ENCODE measurements around the gene MECP2.

MECP2 gene

DNA sequence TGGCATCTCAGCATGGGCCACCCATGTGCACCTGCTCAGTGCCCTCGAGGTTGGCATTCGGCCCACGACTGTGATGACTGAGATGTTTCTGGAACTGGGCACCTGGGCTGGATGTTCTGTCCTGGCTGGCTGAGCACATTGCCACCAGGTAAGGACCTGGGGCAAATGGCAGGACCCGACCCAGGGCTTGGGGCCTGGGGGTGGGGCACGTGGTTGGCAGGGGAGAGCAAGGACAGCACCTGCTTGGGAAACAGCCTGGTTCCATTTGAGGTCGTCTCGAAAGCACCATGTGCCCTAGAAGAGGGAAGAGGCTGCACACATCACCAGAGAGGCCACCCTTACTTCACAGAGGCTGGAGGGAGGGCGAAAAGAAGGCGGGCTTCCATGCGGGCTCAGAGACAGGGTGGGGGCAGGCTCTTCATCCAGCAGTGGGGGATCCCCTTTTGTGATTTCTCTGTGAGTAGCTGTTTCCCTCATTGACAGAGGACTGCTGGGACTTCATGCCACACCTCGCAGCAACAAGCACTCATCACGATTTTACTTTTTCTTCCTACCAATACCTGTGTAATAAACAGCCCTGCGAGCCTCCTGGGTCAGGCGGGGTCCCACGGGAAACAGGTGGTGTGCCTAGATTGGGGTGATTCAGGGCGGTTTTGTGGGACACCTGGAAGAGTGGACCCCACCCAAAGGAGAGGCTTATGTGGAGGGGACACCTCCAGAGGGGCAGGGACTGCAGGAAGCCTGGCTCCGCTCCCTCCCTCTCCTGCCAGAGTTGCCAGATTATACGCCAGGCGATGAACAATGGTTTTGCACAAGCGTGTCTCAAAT is 113.0 kb downstream of the MECP2 start:
- peak; percentile 59 to 71 for ATAC-seq

DNA sequence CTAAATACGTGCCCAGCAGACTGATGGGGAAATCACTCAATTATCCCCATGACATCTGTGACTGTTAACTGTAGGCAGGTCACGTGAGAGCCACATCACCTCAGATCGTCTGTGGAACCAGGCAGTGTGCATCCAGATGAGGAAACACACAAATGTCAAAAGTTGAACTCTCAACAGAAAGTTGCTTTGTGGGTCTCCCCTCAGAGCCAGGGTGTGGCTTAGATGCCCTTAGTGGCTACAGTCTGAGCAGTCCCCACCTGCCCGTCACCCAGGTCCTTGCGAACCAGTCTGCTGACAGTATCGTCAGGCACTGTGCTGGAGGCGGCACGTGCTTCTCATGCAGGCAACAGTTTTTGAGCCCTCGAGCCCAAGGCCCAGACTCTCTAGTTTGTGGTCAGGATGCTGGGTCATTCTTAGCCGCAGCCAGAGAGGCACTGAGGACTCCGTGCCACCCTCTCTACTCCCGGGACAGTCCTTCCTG is 114.2 kb downstream of the MECP2 start:
- peak in 1 of 2 donors; percentile 15 for ATAC-seq

DNA sequence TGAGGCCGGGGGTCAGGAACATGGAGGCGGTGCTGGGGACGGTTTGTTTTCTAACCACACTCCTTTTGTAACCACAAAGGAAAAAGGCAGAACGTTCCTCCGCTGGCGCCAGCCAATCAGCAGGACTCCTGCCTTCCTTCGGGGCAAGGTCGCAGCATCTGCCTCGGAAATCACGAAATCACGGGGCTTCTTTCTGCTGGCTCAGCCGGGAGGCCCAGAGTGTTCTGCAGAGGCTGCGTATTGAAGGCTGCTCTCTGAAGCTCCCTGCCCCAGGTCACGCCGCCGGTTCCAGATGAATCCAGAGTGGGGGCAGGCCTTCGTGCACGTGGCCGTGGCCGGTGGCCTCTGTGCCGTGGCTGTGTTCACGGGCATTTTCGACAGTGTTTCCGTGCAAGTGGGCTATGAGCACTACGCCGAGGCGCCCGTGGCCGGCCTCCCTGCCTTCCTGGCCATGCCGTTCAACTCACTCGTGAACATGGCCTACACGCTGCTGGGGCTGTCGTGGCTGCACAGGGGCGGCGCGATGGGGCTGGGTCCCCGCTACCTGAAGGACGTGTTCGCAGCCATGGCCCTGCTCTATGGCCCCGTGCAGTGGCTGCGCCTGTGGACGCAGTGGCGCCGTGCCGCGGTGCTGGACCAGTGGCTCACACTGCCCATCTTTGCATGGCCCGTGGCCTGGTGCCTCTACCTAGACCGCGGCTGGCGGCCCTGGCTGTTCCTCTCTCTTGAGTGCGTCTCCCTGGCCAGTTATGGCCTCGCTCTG is 115.6 kb downstream of the MECP2 start:
- ATAC-seq, result no peak

DNA sequence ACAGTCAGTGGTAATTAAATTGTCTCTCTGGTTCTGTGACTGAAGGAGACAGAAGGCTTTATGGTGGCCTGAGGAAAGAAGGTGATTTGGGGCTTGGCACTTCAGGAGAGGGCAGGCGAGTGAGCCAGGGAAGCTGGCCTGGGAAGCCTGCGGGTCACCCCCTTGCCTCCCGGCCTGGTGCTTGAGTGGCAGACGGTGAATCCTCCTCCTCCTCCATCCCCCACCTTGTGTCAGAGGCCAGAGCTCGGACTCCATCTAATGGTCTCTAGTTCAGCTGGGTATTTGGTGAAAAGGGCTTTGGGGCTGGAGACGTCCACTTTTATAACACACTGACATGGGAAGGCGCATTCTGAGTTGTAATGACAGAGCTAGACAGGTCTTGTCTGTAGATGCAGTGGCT is 116.3 kb downstream of the MECP2 start:
- no peak for ATAC-seq

DNA sequence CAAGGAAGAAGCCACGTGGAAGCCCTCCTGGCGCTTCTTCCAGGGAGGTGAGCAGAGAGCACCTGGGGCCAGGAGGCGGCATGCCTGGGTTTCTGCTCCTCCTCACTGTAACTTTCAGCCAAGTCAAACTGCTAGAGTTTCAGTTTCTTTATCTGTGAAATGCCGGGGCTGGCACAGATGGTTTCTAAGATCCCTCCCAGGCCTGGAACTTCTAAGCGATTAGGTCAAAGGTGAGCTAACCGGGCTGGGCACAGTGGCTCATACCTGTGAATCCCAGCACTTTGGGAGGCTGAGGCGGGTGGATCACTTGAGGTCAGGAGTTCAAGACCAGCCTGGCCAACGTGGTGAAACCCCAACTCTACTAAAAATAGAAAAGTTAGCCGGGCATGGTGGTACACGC is 117.1 kb downstream of the MECP2 start:
- peak; percentile 65 to 66 for ATAC-seq

DNA sequence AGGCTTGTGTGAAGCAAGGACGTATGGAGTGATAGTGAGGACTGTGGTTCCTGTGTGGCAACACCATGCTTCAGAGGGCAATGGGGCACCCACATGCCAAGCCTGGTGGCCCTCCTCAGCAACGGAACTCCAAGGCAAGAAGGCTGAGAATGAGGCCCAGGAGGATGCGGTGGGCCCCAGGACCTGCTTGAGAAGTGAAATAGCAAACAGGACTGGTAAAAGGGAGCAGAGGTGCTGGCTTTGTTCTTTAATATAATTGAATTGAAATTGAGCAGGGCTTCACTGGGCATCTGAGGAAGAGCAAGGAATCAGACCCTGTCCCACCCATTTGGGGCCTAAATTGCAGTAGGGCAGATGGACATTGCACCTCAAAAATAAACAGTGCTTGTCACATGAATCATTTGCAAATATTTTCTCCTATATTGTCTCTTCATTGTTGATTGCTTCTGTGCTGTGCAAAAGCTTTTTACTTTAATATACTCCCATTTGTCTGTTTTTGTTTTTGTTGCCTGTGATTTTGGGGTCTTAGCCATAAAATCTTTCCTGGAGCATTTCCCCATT is 122.7 kb downstream of the MECP2 start:
- ATAC-seq, result no peak

DNA sequence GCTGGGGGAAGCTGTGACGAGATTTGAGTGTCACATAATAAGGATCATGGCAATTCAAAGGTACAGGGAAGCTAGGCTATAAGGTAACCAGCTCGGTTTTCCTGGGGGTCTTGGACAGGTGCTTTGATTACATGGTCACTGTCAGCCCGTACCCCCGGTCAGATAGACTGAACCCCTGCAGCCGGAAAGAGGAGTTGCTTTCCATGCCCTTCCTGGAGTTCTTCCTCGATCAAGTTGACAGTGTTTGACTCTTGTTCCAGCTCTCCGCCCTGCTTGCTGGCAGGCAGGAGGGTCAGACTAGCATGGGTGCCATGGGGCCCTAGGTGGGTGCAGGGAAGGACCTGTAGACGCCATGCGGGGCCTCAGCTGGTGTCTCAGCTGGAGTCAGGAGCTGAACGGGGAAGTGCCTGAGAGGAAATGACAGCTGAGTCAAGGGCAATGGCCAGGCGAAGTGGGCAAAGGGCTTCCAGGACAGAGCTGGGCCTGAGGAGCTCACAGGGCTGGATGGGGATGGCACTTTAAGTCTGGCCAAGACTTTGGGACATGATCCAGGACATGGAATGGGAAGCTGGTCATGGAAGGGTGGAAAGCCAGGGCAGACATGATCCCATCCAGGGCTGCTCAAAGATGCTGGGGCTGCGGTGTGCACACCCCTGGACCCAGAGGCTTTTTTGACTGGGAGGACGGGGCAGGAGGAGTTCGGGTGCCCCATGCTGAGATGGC is 123.4 kb downstream of the MECP2 start:
- ATAC-seq, result no peak

DNA sequence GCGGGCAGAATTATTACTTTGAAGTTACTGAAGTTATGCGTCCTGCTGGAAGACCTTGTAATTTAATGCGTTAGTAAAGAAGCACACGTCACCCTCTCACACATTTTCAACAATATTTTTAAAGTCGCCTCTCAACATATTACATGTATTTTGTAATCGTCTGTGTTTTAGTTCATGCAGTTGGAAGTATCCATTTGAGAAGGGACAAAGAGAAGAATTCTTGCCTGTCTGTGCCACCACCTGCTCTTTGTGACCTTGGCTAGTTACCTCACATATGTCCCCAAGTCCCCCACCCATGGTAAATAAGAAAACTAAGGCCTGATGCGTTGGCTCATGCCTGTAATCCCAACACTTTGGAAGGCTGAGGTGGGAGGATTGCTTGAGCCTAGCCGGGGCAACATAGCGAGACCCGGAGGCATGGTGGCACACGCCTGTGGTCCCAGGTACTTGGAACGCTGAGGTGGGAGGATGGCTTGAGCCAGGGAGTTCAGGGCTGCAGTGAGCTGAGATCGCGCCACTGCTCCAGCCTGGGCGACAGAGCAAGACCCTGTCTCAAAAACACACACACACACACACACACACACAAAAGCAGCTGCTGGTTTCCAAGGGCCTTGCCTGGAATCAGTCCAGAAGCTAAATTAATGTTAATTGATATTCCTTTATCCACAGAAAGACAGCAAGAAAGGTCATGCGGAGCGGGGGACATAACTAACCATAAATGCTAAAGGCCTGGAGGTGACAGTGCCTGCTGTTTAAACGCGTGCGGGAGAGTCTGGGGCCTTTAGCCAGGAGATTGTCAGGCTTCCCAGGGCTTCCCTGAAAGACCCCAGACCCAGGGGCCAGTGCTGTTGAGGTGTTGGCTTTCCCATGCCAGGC is 124.2 kb downstream of the MECP2 start:
- no peak for ATAC-seq

DNA sequence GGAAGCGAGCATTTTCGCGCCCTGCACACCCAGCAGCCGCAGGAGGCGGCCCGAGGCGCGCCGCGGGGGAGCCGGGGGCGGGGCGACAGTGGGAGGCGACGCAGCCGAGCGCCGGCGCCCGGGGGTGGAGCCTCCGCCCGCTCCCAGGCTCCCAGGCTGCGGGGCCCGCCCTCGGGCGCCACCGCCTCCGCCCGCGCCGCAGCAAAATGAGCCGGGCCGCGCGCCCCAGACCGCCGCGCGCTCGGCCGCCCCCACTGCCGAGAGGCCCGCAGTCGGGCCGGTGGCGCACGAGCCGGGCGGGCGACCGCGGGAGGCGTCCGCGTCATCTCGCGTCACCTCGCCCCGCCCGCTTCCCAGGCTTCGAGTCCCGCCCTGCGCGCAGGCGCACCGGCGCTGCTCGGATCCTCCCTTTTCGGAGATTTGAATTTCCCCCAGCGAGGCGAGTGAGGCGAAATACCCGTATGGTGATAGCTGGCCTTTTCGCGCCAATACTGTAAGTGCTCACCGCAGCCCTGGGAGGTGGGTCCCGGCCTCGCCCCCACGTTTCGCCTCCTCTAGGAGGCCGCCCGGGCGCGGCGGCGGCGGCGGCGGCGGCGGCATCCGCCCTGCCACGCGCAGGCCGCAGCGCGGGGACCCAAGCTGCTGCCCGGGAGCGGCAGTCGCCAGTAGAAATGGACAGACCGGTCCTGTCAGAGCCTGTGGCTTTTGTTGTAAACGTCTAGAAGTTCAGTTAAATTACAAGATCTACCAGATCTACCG is 125.0 kb downstream of the MECP2 start, which contains the start of gene TMEM187:
Gene TMEM187, plus strand, starts transcription at position 387 of the 759 bp plus-strand sequence. CDS start 9,309 bp downstream, outside the sequence.
- ATAC-seq, result peak; percentile 53 to 59

Measured in activated CD4-positive, CD25-positive, alpha-beta regulatory T cell treated with anti-CD3 and anti-CD28 coated beads, Interleukin-2, amount 50 U/mL, for 24 hours (primary cell).